Measurements from ENCODE around the gene RBFOX2.

DNA sequence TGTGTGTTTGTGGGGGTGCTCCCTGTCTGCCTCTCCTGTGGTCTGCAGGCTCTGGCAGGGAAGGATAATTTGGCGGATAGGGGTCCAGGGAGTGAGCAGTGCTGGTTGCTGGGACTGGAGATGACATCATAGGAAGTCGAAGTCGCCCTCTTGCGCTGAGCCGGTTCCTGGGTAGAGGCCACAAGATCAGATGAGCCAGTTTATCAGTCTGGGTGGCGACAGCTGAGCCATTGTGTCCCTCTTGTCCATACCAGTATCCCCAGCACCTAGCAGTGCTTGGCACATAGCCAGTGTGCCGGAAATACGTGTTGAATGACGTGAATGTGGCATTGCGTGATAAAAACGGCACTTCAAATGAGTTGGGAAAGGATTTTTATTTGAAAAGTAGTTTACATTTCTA, 301.2 kb downstream of the RBFOX2 start:
- TF ChIP-seq, protein P1, sequence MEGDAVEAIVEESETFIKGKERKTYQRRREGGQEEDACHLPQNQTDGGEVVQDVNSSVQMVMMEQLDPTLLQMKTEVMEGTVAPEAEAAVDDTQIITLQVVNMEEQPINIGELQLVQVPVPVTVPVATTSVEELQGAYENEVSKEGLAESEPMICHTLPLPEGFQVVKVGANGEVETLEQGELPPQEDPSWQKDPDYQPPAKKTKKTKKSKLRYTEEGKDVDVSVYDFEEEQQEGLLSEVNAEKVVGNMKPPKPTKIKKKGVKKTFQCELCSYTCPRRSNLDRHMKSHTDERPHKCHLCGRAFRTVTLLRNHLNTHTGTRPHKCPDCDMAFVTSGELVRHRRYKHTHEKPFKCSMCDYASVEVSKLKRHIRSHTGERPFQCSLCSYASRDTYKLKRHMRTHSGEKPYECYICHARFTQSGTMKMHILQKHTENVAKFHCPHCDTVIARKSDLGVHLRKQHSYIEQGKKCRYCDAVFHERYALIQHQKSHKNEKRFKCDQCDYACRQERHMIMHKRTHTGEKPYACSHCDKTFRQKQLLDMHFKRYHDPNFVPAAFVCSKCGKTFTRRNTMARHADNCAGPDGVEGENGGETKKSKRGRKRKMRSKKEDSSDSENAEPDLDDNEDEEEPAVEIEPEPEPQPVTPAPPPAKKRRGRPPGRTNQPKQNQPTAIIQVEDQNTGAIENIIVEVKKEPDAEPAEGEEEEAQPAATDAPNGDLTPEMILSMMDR (conservative IDR thresholded peaks at IDR 0.05; ENCODE audit: low read length), result no peak
- TF ChIP-seq EZH2phosphoT487 (IDR thresholded peaks at IDR 0.05; ENCODE audit: borderline replicate concordance, low read depth, low read length), result no peak

Measured in OCI-LY7 (cell line).